HL-60/S4 (cell line): Measurements from ENCODE around the gene SFTPB.
"Not testable (repeated sequence)": the region's sequence is repeated elsewhere in the genome, so short reads cannot be mapped to it uniquely, and the experiment has no call there.

ENCODE experiments used
- in situ Hi-C: fragments of 300-500 bp; cut with MboI; formaldehyde crosslinking; loops from 2 replicates; pipeline ENCODE4 v1.14.3; 2022; ENCODE audit warnings: low sequenced_read_pairs

Gene SFTPB

DNA sequence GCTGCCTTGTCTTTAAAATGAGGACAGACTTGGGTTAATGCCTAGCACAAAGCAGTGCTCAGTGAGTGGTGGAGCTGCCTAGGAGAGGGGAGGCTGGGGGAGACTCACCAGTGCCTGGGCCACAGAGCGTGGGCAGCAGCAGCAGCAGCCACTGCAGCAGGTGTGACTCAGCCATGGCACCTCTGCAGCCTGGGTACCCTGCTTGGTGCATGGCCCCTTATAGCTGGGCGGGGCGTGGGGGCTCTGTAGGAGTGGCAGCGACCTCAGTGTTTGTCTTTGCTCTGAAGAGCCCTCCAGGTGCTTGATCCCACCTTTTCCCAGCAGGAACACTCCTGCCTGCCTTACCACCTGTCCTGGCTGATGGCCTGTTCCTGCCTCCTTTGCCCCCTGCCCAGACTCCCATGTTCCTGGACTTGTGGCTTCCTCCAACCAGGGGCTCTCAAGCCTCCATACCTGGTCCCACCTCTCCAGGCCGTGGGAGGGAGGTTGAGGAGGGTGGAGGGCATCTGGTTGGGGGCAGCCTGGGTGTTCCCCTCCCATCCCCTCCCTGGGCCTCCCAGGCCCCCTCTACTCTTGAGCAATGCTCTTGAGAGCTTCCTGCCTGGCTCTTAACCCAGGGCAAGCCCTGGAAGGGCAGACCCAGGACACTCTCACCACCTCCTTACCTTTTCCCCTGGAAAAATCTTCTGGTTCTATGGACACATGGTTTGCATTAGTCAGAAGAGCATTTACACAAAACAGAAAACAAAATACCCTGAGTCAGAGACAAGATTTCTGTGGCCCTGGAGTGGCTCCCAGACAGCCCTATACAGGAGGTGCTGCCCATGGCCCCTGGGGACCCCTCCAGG is at the start of gene SFTPB:
SFTPB (minus strand) TSS at position 191 of the 848 bp plus-strand sequence; CDS start at position 175, 16 bp downstream.
- in situ Hi-C loops: no loop called here

DNA sequence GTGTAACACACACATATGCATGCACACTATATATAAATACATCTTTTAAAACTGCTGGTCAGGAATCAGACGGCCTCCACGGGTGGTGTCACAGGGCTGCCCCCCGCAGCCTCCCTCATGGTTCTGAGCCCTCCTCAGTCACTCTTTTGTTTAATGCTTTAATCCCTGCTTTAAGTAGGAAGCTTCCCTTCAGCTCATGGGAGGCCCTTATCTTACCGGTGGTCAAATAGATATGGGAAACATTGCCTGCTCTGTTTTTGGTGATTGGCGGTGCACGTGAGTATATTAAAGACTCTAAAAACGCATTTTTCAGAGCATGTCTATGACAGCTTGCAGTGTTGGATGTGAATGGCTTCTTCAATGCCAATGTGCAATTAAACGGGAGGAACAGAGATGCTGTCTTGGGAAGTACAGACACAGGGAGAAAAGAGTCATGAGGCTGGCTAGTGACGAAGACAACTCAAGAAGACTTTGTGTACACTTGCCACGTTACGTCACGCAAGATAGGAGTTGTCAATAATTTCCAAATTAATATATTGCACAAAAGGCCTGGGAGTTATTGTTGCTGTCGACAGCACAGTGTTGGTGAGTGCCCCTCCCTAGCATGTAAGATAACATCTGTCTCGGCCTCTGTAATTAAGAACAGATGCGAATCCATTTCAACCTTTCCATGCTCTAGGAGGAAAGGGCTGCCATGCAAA is 49.5 kb upstream of the SFTPB start:
- in situ Hi-C loops: no loop called here

DNA sequence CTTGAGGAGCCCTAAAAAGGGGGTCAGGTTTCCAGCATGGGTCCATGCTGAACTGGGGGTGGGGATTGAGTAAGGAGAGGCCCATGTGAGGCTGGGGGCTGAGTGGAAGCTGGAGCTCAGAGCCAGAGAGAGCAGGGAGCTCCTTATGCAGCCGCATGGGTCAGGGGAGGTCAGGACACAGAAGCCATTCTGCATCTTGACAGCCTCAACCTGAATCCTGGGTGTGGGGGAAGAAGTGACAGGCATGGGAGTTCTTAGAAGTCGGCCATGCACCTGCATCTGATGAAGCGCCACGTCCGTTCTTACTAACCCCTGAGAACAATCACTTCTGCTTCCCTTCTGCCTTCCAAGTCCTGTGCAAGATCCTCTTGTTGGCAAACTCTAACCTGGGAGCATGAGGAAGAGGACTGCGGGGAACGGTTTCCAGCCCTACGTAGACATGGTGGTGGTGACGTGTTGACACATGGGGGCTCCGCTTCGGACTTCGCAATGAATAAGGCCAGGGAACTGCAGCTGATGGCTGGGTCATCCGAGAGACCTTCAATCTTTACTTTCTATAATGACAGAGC is 48.4 kb upstream of the SFTPB start:
- in situ Hi-C loops: no loop called here

DNA sequence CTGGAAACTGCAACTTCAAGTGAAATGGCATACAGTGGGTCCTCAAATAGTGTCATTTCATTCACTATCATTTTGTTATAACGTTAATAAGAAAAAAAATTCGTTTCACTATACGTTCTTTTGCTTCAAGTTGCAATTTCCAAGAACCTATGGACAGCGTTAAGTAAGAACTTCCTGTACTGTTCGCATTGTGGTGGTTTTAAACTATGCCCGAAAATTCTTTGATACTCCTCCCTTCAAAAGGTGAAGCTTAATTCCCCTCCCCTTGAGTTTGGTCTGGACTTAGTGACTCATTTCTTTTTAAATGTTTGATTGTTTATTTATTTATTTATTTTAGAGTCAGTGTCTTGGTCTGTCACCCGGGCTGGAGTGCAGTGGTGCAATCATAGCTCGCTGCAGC is 46.8 kb upstream of the SFTPB start:
- in situ Hi-C loops: no loop called here

DNA sequence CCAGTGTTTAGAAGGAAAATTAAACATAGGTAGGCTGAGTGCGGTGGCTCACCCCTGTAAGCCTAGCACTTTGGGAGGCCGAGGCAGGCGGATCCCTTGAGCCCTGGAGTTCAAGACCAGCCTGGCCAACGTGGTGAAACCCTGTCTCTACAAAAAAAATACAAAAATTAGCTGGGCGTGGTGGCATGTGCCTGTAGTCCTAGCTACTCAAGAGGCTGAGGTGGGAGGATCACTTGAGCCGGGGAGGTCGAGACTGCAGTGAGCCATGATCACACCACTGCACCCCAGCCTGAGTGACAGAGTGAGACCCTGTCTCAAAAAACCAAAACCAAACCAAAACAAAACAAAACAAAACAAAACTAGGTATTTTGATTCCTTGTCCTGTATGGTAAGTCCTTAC is 46.4 kb upstream of the SFTPB start:
- in situ Hi-C loops: not testable (repeated sequence)

DNA sequence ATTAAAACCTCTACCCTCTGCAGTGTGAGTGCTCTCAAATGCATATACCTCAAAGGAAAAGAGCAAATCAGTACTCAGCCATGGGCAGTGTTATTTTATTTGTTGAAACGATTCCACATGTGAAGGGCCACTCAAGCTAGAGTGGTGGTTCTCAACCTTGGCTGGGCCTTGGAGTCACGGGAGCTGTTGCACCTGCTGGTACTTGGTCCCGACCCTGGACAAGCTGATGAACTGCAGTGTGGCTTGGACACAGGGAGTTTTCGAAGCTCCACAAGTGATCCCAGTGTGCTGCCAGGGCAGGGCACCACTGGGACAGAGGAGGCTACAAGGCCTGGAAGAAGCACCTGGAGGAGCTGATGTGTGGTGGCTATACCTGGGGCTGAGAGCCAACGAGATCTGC is 45.8 kb upstream of the SFTPB start:
- in situ Hi-C loops: no loop called here

DNA sequence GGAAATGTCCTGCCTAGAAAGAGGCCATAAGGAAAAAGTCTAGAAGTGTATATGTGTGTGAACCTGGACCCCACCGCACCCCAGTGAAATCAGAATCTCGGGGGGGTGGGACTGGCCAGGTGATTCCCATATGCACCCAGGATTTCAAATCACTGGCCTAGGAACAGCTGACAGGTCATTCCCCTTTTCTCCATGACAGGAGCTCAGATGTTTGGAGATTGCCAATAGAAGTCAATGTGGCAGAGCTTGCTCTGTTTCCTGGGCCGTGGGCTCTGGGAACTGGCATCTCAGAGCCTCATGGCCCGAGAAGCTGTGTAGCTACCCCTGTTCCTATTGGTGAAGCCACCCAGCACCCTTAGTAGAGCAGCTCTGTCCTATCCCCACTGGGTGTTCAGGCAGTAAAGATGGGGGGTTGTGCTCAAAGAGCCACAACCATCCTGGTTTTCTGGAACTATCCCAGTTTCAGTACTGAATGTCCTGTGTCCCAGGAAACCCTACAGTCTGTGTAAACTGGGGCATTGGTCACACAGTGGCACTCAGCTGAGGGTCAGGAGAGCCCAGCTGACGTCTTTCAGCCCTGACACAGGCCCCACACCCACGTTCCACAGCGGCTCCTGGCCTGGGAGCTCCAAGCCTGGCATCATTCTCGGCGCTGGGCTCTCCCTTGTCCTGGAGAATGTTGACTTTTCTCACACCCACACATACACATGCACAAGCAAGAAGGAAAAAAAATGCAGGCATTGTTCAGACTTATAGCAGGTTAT is 45.0 kb upstream of the SFTPB start:
- in situ Hi-C loops: no loop called here

DNA sequence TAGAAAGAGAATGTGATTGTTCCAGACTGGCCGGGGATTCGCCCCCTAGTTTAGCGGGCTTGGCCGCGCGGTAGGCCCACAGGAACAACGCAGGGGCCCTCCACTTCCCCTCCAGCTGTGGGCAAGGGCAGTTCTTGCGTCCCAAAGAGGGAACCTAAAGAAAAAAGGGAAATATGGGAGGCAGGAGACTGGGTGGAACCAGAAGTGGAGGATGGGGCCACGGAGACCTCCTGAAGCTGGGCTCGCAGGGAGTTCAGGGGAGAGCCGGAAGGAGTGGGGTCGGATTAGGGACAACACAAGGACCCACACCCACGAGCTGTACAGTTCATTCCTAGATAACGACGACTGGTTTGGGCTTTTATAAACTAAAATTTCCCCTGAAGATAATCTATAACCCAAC is 44.3 kb upstream of the SFTPB start:
- in situ Hi-C loops: no loop called here

DNA sequence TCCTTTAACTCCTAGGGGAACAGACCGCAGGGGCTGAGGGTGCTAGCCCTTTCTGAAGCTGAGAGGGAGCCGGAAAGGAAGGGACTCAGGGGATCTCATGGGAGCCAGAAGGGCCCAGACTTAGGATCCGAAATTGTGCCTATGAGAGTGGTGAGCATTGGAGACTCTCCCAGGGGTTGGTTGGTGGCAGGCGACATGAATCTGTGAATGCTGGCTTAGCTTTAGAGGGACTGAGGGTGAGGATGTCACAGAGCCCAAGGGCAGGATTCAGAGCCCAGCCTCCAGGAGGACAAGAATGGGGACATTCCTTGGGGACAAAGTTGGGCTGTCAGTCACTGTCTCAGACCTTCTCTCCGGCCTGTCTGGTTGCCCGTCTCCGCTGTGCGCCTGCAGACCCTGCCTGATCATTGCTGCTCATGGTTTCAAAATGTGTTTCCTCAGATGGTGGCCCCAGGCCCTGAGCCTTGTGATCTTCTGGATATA is 43.6 kb upstream of the SFTPB start:
- in situ Hi-C loops: no loop called here

DNA sequence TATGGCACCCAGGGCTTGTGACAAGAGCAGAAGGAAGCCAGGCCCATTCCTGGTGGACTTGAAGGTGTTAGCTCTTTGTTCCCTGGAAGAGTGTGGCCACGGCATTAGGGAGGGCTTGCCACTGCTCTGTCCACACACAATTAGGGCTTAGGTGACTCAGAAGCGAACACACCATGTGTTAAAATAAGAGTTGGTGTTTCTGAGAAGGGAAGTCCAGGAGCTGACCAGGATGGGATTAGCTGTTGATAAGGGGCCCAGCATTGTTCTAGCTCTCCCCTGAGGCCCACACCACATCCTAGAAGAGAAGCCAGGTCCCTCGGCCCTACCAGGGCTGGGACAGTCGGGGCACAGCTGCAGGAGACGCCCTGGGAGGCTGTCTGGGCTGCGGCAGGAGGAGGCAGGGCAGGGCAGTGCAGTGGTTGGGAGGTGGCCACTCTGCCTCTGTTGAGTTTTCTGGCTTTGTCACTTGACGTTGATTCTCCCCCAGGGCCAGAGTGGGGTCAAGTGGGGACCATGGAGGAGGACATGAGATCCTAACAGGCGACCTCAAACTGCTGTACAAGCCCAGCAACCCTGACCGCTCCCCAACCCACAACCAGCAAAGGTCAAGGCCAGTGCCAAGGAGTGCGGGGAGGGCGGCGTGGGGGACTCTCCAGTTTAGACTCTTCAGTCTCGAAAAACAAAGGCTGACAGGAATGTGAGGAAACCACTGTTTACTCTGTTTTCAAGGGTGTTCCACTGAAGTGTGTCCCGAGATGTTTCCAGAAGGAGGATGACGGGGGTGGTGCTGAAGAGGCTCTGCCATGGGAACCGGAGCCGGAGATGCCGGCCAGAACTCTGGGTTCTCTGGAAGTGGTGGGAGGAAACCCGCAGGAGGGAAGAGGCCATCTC is 42.9 kb upstream of the SFTPB start:
- in situ Hi-C loops: no loop called here

DNA sequence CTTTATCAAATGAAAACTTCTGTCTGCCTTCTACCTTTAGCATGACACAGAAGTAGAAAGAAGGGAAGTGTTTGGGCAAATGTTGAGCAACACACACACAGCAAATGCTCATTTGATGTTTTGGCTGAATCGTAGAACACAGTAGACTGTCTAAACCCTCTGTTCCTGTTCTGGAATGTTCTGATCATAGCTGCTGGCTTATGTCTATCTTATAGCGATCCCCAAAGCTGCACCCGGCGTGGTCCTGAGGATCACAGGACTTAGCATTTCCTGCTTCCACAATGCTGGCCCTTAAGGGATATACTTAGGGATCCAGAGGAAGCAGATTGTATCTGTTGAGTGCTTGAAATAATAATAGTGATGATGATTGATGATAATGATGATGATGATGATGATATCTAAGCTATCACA is 41.4 kb upstream of the SFTPB start:
- in situ Hi-C loops: no loop called here

DNA sequence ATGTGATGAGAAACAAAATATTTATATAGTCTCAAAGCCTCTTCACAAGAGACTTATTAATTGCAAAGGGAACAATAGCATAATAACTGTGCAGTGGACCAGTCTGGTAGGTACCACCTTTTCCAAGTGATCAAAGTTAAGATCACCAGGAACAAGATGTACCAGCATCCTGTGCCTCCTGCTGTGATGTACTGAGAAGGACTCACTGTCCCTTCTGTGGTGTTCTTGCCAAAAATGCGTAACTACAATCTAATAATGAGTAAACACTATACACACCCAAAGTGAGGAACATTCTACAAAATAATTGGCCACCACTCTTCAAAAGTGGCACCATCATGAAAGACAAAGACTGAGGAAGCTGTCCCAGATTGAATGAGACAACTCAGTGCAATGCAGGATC is 40.6 kb upstream of the SFTPB start:
- in situ Hi-C loops: no loop called here

DNA sequence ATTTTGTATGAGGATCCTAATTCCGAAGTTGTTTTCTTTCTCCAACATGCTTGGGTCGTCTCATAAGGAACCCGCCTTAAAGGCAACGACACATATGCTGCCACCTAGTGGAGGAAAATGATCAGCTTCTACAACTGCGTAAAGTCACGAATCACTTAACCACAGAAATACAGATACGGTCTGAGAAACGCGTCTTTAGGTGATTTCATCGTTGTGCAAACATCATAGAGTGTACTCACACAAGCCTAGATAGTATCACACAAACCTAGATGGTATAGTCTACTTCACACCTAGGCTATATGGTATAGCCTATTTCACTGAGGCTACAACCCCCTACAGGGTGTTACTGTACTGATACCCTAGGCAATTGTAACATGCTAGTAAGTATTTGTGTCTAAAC is 39.3 kb upstream of the SFTPB start:
- in situ Hi-C loops: no loop called here

DNA sequence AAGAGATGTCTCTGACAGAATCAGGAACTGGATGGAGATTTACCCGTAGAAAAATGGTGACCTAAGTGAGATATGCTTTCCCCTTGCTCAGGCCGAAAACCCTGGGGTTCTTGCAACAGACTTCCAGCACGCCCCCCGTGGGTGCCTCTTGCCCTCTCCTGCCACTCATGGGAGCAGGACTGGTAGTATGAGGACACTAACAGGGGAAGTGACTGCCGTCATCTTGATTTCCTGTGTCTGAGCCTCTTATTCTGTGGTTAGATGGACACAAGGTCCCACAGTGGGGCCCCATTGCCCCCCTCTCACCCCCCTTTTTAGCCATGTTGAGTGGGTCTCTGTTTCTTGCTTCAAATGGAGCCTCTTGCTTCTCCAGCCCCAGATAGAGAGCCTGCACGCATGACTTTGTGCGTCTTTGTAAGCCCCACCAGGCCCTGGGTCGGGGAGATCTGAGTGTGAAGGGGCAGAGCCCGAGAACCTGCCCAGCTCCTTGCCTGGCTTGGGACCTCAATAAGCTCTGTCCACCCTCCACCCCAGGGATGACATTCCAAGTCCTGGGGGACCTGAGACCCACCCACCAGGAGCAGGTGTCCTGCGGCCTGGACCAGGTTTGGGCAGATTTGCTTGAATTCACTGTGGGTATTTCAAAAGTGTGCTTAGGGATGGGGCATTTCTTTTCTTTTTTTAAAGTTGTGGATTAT is 38.7 kb upstream of the SFTPB start:
- in situ Hi-C loops: no loop called here

DNA sequence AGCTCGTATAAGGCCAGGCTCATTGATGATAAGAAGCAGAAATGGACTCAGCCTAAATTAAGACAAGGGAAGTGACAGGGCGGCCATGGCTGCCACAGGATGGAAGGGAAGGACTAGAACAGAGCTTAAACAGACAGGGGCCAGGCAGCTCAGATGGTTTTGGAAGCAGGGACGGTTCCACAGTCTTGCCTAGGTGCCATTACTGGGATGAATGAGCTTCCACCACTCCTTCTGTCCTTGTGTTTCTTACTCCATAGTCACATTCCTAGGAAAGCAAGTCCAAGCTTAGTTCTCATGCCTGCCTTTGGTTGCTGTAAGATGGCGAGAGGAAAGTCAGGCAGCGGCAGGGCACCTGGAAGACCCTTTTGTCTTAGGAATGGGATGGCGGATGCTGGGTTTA is 38.1 kb upstream of the SFTPB start:
- in situ Hi-C loops: no loop called here

DNA sequence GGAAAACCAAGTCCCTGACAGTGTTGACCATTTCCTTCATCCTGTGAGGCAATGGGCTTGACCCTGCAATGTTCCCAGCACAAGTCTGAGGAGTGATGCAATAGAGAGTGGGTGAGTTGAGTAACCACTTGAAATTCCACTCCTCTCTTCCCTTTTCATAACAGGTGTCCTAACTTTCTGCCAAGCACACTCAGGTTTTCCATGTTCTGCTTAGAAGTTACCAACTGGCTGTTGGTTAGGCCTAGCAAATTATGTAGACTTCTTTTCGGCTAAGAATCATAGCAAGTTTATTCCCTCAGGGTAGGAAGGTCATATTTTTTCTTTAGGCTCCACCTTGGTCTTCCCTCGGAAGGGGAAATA is 37.7 kb upstream of the SFTPB start:
- in situ Hi-C loops: no loop called here

DNA sequence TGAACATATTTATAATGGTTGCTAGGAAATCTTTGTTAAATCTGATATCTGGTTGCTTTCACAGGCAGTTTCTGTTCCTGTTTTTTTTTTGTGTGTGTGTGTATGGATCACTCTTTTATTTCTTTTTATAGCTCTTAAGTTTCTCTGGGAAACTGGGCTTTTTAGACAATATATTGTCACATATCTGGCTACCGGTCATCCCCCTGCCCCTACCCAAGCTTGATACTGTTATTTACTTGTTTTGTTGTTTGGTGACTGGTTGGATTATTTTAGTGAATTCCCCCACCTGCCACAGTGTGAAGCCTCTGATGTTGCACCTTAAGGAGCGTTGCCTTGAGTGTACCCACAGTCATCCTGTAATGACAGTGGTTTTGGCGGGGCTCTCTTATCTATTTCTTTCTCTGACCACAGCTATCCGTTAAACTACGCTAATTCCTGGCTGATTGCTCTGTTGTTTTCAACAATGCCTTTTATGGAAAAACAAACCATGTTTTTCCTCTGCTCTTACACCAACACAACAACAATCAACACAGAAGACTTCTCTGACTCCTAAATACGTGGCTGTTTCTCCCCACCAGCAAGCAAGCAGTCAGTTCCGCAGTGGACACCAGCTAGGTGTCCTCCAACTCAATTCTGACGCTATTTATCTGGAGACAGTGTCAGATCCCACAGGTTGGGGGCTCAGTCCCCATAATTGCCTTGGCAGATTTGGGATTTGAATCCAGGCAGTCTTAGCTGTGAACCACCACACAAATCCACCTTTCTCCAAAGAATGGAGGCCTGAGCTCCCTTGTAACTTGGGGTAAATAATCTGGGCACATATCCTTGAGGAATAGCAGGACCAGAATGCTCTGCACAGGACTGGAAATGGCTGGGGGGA is 37.0 kb upstream of the SFTPB start:
- in situ Hi-C loops: no loop called here

DNA sequence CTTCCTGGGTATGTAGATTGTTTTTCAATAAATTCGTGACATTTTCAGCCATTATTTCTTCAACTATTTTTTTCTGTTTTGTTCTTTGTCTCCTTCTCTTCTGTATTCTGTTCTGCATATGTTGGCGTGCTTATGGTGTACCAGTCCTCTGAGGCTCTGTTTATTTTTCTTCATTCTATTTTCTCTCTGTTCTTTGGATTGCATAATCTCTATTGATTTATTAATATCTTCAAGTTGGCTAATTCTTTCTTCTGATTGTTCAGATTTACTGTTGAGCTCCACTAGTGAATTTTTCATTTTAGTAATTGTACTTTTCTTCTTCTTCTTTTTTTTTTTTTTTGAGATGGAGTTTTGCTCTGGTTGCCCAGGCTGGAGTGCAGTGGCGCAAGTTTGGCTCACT is 36.0 kb upstream of the SFTPB start:
- in situ Hi-C loops: no loop called here

DNA sequence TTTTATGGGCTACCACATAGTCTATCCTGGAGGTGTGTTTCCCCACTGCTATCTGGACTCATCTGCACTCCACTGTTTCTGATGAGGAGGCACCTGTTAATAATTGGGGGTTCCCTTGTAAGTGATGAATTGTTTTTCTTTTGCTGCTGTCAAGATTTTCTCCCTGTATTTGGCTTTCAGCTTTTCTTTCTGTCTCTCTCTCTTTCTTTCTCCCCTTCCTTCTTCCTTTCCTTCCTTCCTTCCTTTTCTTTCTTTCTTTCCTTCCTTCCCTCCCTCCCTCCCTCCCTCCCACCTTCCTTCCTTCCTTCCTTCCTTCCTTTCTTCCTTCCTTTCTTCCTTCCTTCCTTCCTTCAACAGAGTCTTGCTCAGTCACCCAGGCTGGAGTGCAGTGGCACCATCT is 35.3 kb upstream of the SFTPB start:
- in situ Hi-C loops: no loop called here
